ENCODE results near the gene FHIT. TPM values are rescaled to one million over a fixed set of nuclear protein-coding genes. Genes with fewer than 3 reads are reported as not detected.

Gene FHIT
- total RNA-seq, 2 donors from 2014 or later, result 6.8 to 12.3 TPM

DNA sequence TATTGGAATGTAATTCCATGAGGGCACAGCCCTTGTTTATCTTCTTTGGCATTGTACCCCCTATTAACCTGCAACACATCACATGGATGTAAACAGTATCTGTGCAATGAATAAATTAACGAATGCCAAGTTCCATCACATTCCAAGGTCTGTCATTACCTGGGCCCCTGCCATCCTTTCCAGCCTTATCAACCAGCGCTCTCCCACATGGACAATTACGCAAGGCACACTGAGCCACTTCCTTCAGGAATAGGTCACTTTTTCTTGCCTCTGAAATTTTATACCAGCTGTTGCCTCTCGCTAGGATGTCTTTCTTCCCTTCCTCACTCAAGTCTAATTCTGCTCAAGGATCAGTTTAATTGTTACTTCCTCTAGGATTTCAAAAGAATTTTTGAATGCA lies 1149.6 kb downstream of the FHIT start:
- Mint-ChIP-seq H3K36me3 (ENCODE audit: low read depth) (no peaks in the 10 kb centered on the region), H3K4me3 (no peak overlapping the region), H3K9me3 (no peaks in the 10 kb centered on the region), H3K4me1 (peaks cover 40% of the 10 kb centered on the region), H3K27me3 (ENCODE audit: insufficient read depth) (no peaks in the 10 kb centered on the region), H3K27ac (no peak overlapping the region)
- Histone ChIP-seq H3K4me3 (ENCODE audit: low read length) (no peak overlapping the region), H3K36me3 (ENCODE audit: control insufficient read depth, insufficient read depth, low read length) (no peaks in the 10 kb centered on the region), H3K9ac (ENCODE audit: extremely low read depth, low read length, poor library complexity, severe bottlenecking) (no peak overlapping the region), H3K4me1 (ENCODE audit: control insufficient read depth, insufficient read depth, low read length) (peaks cover 4% of the 10 kb centered on the region), H3K9me3 (ENCODE audit: control insufficient read depth, low read length) (no peaks in the 10 kb centered on the region), H3K27ac (ENCODE audit: low read depth, low read length) (no peak overlapping the region), H3K27me3 (ENCODE audit: control insufficient read depth, insufficient read depth, low read length, poor library complexity, severe bottlenecking) (no peaks in the 10 kb centered on the region)
- WGBS, 2 experiments (ENCODE audit: insufficient coverage in 1 of 2, insufficient read length in 1 of 2), result 96 to 100% methylated on average over 3 to 4 of the region's 4 CpGs
- DNase-seq, result no peak
- TF ChIP-seq CTCF (conservative IDR thresholded peaks at IDR 0.05), result no peak

DNA sequence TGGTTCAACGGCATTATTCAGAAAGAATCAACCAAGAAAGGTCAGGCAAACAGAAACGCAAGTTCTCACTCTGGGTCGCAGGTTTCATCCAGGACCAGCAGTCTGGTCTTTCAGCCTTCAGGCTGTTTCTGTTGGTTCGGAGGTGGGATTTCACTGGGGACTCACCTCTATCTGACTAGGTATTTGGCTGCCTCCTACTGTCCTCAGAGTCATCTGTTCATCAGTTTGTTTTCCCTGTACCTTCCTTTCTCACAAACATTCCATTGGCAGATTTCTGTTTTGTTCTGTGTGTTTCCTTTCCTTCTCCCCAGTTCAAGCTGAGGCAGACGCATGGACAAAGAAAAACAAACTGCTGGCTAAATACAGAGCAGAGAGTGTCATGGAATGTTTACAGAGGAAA lies 1154.8 kb downstream of the FHIT start:
- H3K9me3 Mint-ChIP-seq, result no peaks in the 10 kb centered on the region

DNA sequence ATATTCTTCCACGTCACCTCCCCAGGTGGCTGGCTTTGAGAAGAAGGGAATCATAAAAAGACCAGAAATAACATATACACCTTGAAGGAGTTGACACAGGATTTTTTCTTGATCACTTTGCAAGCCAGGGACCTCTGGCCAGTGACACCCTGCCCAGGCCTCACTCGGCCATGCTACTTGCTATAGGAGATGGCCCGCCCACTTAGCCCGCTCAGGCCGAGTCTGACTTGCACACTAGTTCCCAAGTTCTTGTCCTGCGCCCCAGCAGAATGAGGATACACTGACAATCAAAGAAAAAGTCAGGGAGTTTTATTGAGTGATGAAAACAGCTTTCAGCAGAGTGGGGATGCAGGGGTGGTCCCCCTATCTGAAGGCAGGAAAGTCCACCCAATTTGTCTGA lies 1155.3 kb downstream of the FHIT start:
- no peaks in the 10 kb centered on the region for H3K36me3 ChIP-seq (ENCODE audit: control insufficient read depth, insufficient read depth, low read length)
- H3K27me3 Mint-ChIP-seq (ENCODE audit: insufficient read depth), result peaks cover 2% of the 10 kb centered on the region
- 90% methylated on average over 6 of the region's 6 CpGs; no CpG with 5 or more reads in 1 of the 2 experiments for WGBS, 2 experiments (ENCODE audit: insufficient coverage in 1 of 2, insufficient read length in 1 of 2)
- H3K4me1 Mint-ChIP-seq, result peaks cover 10% of the 10 kb centered on the region
- no peak for DNase-seq
- no peaks in the 10 kb centered on the region for H3K27me3 ChIP-seq (ENCODE audit: control insufficient read depth, insufficient read depth, low read length, poor library complexity, severe bottlenecking)
- no peak for TF ChIP-seq CTCF (conservative IDR thresholded peaks at IDR 0.05)
- no peak overlapping the region for H3K27ac ChIP-seq (ENCODE audit: low read depth, low read length)
- H3K4me3 ChIP-seq (ENCODE audit: low read length), result no peak overlapping the region
- H3K9ac ChIP-seq (ENCODE audit: extremely low read depth, low read length, poor library complexity, severe bottlenecking), result no peak overlapping the region
- no peaks in the 10 kb centered on the region for H3K9me3 Mint-ChIP-seq
- H3K9me3 ChIP-seq (ENCODE audit: control insufficient read depth, low read length), result peaks cover 11% of the 10 kb centered on the region
- no peak overlapping the region for H3K4me3 Mint-ChIP-seq
- no peaks in the 10 kb centered on the region for H3K36me3 Mint-ChIP-seq (ENCODE audit: low read depth)
- H3K27ac Mint-ChIP-seq, result no peak overlapping the region
- no peaks in the 10 kb centered on the region for H3K4me1 ChIP-seq (ENCODE audit: control insufficient read depth, insufficient read depth, low read length)

More for the DNA sequence above, 1154.8 kb downstream of the FHIT start:
- Mint-ChIP-seq H3K4me3 (no peak overlapping the region), H3K36me3 (ENCODE audit: low read depth) (no peaks in the 10 kb centered on the region), H3K4me1 (peaks cover 15% of the 10 kb centered on the region), H3K27ac (no peak overlapping the region), H3K27me3 (ENCODE audit: insufficient read depth) (peaks cover 2% of the 10 kb centered on the region)
- H3K36me3 ChIP-seq (ENCODE audit: control insufficient read depth, insufficient read depth, low read length), result no peaks in the 10 kb centered on the region
- H3K9ac ChIP-seq (ENCODE audit: extremely low read depth, low read length, poor library complexity, severe bottlenecking), result no peak overlapping the region
- WGBS, 2 experiments (ENCODE audit: insufficient coverage in 1 of 2, insufficient read length in 1 of 2), result 90 to 97% methylated on average over 4 to 5 of the region's 5 CpGs
- H3K4me3 ChIP-seq (ENCODE audit: low read length), result no peak overlapping the region
- peaks cover 4% of the 10 kb centered on the region for H3K4me1 ChIP-seq (ENCODE audit: control insufficient read depth, insufficient read depth, low read length)
- H3K9me3 ChIP-seq (ENCODE audit: control insufficient read depth, low read length), result peaks cover 11% of the 10 kb centered on the region
- no peaks in the 10 kb centered on the region for H3K27me3 ChIP-seq (ENCODE audit: control insufficient read depth, insufficient read depth, low read length, poor library complexity, severe bottlenecking)
- DNase-seq, result peak; percentile 70
- H3K27ac ChIP-seq (ENCODE audit: low read depth, low read length), result no peak overlapping the region
- peak; percentile 56 for TF ChIP-seq CTCF (conservative IDR thresholded peaks at IDR 0.05)
